SK-N-SH (cell line): ENCODE measurements around the gene PNPLA2. TPM values are rescaled to one million over a fixed set of nuclear protein-coding genes. Genes with fewer than 3 reads are reported as not detected.

Experiments
- CTCF ChIA-PET: fragments of 300-600, 350-600 bp; formaldehyde crosslinking; extraction: SDS; loops from one replicate; lab custom pipeline; 2021; lab: Yijun Ruan, JAX
- POLR2A ChIA-PET: fragments of 350-600 bp; sonication (Branson Sonifier 250); formaldehyde crosslinking; extraction: SDS; loops from one replicate; lab custom pipeline; 2020; ENCODE audit warnings: antibody characterized with exemption, inconsistent platforms; lab: Yijun Ruan, JAX
- DNase-seq: peaks from one replicate; pipeline ENCODE4 v3.0.0; 2012
- H2AFZ ChIP-seq: fragments of 200-600 bp; sonication (generic); 2 replicates; pipeline ENCODE4 v1.8.1; 2016; ENCODE audit warnings: antibody characterized with exemption, mild to moderate bottlenecking, low read depth
- H3F3A ChIP-seq: fragments of 200-600 bp; sonication (generic); replicated peaks from 2 replicates; pipeline ENCODE3; 2016; ENCODE audit warnings: antibody characterized with exemption, mild to moderate bottlenecking; ENCODE audit not compliant: insufficient read depth
- H3K27ac ChIP-seq, 2 experiments: fragments of 200-500 bp in 1 of 2; fragments of 200-600 bp in 1 of 2; sonication (Bioruptor generic) in 1 of 2; sonication (generic), shearing (Covaris generic) in 1 of 2; 2 replicates each; pipeline versions ENCODE4 v1.5.1 to v1.6.1; 2014 to 2016; ENCODE audit warnings: low read depth in 2 of 2, inconsistent platforms in 1 of 2, low read length in 1 of 2, mild to moderate bottlenecking in 1 of 2, mixed read lengths in 1 of 2
- H3K27me3 ChIP-seq: fragments of 200-600 bp; sonication (generic), shearing (Covaris generic); 2 replicates; pipeline ENCODE4 v1.6.1; 2016; ENCODE audit warnings: mixed run types; ENCODE audit not compliant: insufficient read depth
- H3K36me3 ChIP-seq, 2 experiments: fragments of 200-500 bp in 1 of 2; fragments of 200-600 bp in 1 of 2; sonication (Bioruptor generic) in 1 of 2; sonication (generic) in 1 of 2; replicated peaks in 1 of 2; 2 replicates each; pipeline versions ENCODE3 to v1.5.1; 2014 to 2016; ENCODE audit warnings: low read length in 1 of 2, mild to moderate bottlenecking in 1 of 2; ENCODE audit not compliant: insufficient read depth in 2 of 2, control insufficient read depth in 1 of 2
- H3K4me1 ChIP-seq, 2 experiments: fragments of 200-500 bp in 1 of 2; fragments of 200-600 bp in 1 of 2; sonication (Bioruptor generic) in 1 of 2; sonication (generic), shearing (Covaris generic) in 1 of 2; 2 replicates each; pipeline versions ENCODE4 v1.5.1 to v1.6.1; 2014 to 2016; ENCODE audit warnings: low read depth in 1 of 2, low read length in 1 of 2, mixed run types in 1 of 2; ENCODE audit not compliant: insufficient read depth in 2 of 2, control insufficient read depth in 1 of 2
- H3K4me2 ChIP-seq: fragments of 200-600 bp; sonication (generic), shearing (Covaris generic); 2 replicates; pipeline ENCODE4 v1.6.1; 2017; ENCODE audit warnings: mixed run types
- H3K4me3 ChIP-seq, 2 experiments: fragments of 200-500 bp in 1 of 2; fragments of 200-600 bp in 1 of 2; sonication (Bioruptor generic) in 1 of 2; sonication (generic), shearing (Covaris generic) in 1 of 2; 2 replicates each; pipeline versions ENCODE4 v1.5.1 to v1.8.1; 2014 to 2016; ENCODE audit warnings: low read depth in 2 of 2, inconsistent platforms in 1 of 2, low read length in 1 of 2, mild to moderate bottlenecking in 1 of 2, mixed read lengths in 1 of 2, moderate library complexity in 1 of 2
- H3K79me2 ChIP-seq: fragments of 200-600 bp; sonication (generic); 2 replicates; pipeline ENCODE4 v1.8.1; 2017; ENCODE audit warnings: mild to moderate bottlenecking; ENCODE audit not compliant: insufficient read depth
- H3K9ac ChIP-seq: fragments of 200-600 bp; sonication (generic); 2 replicates; pipeline ENCODE4 v1.6.1; 2017; ENCODE audit warnings: mixed run types
- H3K9me2 ChIP-seq: fragments of 200-600 bp; sonication (generic); 2 replicates; pipeline ENCODE4 v1.6.1; 2017; ENCODE audit warnings: mixed run types
- H3K9me3 ChIP-seq: fragments of 200-600 bp; sonication (generic); 2 replicates; pipeline ENCODE4 v1.6.1; 2017; ENCODE audit warnings: mixed run types, mild to moderate bottlenecking, moderate library complexity
- H4K20me1 ChIP-seq: fragments of 200-600 bp; sonication (generic); 2 replicates; pipeline ENCODE4 v1.6.1; 2017; ENCODE audit warnings: mild to moderate bottlenecking, mixed run types; ENCODE audit not compliant: insufficient read depth
- ELF1 ChIP-seq: IDR thresholded peaks from 2 replicates; pipeline ENCODE4 v1.4.0; 2012
- FOXJ3 ChIP-seq: sonication (generic); formaldehyde crosslinking; IDR thresholded peaks from 2 replicates; pipeline ENCODE4 v1.5.1; 2020; ENCODE audit warnings: mild to moderate bottlenecking, missing genetic modification reagents
- FOXM1 ChIP-seq: IDR thresholded peaks from 2 replicates; pipeline ENCODE4 v1.4.0; 2012; ENCODE audit warnings: low read depth, mild to moderate bottlenecking
- GABPA ChIP-seq: IDR thresholded peaks from 2 replicates; pipeline ENCODE4 v1.4.0; 2012; ENCODE audit warnings: low read depth, mild to moderate bottlenecking
- JUND ChIP-seq: IDR thresholded peaks from 2 replicates; pipeline ENCODE4 v1.4.0; 2012
- MEF2A ChIP-seq: IDR thresholded peaks from 2 replicates; pipeline ENCODE4 v1.4.0; 2012; ENCODE audit warnings: low read depth, borderline replicate concordance
- MXI1 ChIP-seq: IDR thresholded peaks from 2 replicates; pipeline ENCODE4 v1.6.1; 2012; ENCODE audit warnings: mild to moderate bottlenecking, low read depth, low read length, improper control_type of control experiment
- NFIC ChIP-seq: IDR thresholded peaks from 2 replicates; pipeline ENCODE4 v1.4.0; 2012; ENCODE audit warnings: borderline replicate concordance
- NRF1 ChIP-seq: IDR thresholded peaks from 2 replicates; pipeline ENCODE4 v1.6.1; 2012; ENCODE audit warnings: low read depth, mild to moderate bottlenecking, low read length
- RAD21 ChIP-seq: IDR thresholded peaks from 2 replicates; pipeline ENCODE4 v1.6.1; 2012; ENCODE audit warnings: mild to moderate bottlenecking, low read length
- RCOR1 ChIP-seq: fragments of 150-350 bp; IDR thresholded peaks from 2 replicates; pipeline ENCODE4 v1.6.1; 2017; ENCODE audit warnings: antibody characterized with exemption, low read length
- RXRA ChIP-seq: IDR thresholded peaks from 2 replicates; pipeline ENCODE4 v1.4.0; 2012; ENCODE audit warnings: low read depth, mild to moderate bottlenecking, borderline replicate concordance
- SIN3A ChIP-seq: IDR thresholded peaks from 2 replicates; pipeline ENCODE4 v1.6.1; 2012; ENCODE audit warnings: low read depth, mild to moderate bottlenecking, low read length, moderate library complexity, borderline replicate concordance
- SMC3 ChIP-seq: IDR thresholded peaks from 2 replicates; pipeline ENCODE4 v1.6.1; 2012; ENCODE audit warnings: low read depth, low read length, improper control_type of control experiment
- TCF12 ChIP-seq: IDR thresholded peaks from 2 replicates; pipeline ENCODE4 v1.4.0; 2012
- WGBS: methylation state at CpG from one replicate; pipeline ENCODE4 v1.1.6; 2017; ENCODE audit warnings: low lambda C conversion rate; 5-methylcytosine and 5-hydroxymethylcytosine counted together
- polyA plus RNA-seq, 3 experiments: library from polyadenylated mRNA; depleted of rRNA; stranded (reverse); fragments of >200 nt; gene quantifications; 2 replicates each; pipeline ENCODE4 v1.2.3, GENCODE V29; 2012
- TF ChIP-seq, protein P1 (sequence below): IDR thresholded peaks from 2 replicates; pipeline ENCODE4 v1.4.0; 2012; ENCODE audit warnings: low read depth, borderline replicate concordance
- TF ChIP-seq, protein P2 (sequence below): IDR thresholded peaks from 2 replicates; pipeline ENCODE4 v1.4.0; 2012; ENCODE audit warnings: low read depth
- TF ChIP-seq, protein P3 (sequence below): IDR thresholded peaks from 2 replicates; pipeline ENCODE4; 2012
- TF ChIP-seq, protein P4 (sequence below): fragments of 200-600 bp; sonication (generic); IDR thresholded peaks from 2 replicates; pipeline ENCODE4 v1.6.1; 2017; ENCODE audit warnings: antibody characterized with exemption, mild to moderate bottlenecking, moderate library complexity

PNPLA2 gene
- polyA plus RNA-seq, 1 of the 3 experiments (the other 2 are of a cell fraction): 60.3 TPM

DNA sequence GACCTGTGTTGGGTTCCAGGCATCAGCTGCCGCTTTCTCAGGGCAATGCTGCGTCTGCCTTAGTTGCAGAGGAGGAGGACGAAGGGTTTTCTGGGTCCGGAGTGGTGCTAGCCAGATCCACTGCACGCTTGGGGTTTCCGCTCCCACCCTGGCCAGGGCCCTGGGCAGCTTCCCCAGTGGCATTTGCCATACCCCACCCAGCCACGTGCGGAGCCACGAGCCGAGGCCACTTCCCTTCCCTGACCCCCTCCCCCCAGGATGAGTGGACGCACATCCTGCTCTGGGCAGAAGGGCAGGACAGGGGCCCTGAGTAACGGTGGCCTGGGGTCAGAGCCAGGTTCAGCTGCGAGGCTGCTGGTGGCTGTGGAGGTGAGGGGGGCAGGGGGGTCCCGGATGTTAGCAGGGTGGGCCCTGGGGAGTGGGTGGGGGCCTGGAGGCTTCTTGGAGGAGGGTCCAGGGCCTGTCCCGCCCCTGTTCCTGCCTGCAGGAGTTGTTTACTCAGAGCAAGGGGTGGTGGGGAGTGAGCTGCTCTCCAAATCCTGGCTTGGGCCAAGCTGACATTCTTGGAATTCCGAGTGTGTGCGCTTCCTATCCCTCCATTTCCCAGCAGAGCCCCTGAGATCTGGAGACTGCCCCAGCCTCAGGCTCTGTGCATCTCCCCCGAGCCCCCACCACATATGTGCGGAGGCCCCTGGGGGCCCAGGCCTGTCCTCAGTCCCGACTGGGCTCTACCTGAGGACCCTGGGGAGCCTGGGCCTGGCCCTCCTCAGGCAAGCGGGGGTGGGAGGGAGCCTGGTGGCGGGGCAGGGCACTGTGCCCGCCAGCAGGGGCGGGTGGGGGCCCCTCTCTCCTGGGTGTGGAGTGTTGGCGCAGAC, 25.3 kb downstream of the PNPLA2 start (continued):
- TF ChIP-seq MEF2A (no peak), RXRA (peak; percentile 84), GABPA (peak; percentile 65), TCF12 (peak; percentile 62), FOXM1 (no peak), SMC3 (no peak), SIN3A (peak; percentile 48; the same call in 1 of the 2 replicates), NRF1 (no peak), MXI1 (no peak), JUND (peak; percentile 33; the same call in 1 of the 2 replicates), RCOR1 (no peak), RAD21 (no peak)
- TF ChIP-seq, protein P1, sequence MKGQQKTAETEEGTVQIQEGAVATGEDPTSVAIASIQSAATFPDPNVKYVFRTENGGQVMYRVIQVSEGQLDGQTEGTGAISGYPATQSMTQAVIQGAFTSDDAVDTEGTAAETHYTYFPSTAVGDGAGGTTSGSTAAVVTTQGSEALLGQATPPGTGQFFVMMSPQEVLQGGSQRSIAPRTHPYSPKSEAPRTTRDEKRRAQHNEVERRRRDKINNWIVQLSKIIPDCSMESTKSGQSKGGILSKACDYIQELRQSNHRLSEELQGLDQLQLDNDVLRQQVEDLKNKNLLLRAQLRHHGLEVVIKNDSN: peak; percentile 57
- TF ChIP-seq, protein P2, sequence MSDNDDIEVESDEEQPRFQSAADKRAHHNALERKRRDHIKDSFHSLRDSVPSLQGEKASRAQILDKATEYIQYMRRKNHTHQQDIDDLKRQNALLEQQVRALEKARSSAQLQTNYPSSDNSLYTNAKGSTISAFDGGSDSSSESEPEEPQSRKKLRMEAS: peak; percentile 99

DNA sequence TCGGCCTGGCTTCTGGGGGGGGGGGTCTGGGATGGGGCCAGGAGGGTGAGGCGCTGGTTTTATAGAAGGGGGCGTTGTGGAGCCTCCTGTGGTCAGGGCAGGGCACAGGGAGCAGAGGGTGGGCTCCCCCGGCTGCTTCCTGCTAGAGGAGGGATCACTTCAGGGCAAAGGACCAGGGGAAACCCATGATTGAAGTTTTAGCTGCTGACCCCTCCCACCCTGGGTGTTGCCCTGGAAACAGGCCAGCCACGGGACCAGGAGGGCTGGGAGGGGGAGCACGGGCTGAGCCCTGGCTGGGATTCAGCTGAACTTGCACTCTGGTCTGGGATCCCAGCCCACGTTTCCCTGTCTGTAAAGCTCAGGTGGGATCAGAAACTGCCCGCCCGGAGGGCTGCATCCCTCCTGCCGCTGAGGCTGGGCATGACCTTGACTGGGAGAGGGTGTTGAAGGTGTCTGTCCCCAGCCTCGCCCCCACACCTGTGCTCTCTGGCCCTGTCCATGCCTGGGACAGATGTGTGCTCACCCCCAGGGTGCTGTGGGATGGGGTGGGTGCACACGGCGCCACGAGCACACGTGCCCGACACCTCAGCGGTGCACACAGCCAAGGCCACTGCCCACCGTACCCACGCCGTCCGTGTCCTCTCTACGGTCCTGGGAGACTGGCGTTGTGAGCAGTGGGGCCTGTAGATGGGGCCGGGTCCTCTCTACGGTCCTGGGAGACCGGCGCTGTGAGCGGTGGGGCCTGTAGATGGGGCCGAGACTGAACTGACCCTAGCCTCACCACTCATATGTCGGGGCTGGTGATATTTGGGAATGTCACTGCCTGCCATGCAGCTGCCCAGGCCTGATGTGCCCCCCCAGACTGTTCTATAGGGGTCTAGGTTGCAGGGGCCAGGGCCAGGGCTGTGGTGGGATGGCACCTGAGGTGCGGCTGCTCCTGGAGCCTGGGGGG, 26.3 kb downstream of the PNPLA2 start:
- Histone ChIP-seq H3K27me3 (no peaks in the 10 kb centered on the region), H3K9me3 (no peaks in the 10 kb centered on the region), H2AFZ (no peak overlapping the region), H3K9me2 (no peaks in the 10 kb centered on the region), H4K20me1 (peaks cover 38% of the 10 kb centered on the region), H3K4me3 (peak overlapping the region; percentile 95 to 100; a peak in 3 of 4 replicates), H3K4me2 (peak overlapping the region; percentile 100)
- CTCF ChIA-PET: interaction anchor here (1.3 to 7.5 kb wide), 6 partner anchors 9 to 206 kb away, joined by 3 to 70 read pairs (median 3); no protein-coding TSS in a partner anchor
- peak; percentile 82 for DNase-seq
- WGBS: 51% methylated on average over 9 of the region's 31 CpGs
- TF ChIP-seq NFIC (peak; percentile 81; the same call in 1 of the 2 replicates), ELF1 (no peak), MXI1 (peak; percentile 36; the same call in 1 of the 2 replicates), FOXJ3 (no peak), SMC3 (no peak)
- TF ChIP-seq, protein P2: no peak; the same call in 1 of the 2 replicates
- TF ChIP-seq, protein P3, sequence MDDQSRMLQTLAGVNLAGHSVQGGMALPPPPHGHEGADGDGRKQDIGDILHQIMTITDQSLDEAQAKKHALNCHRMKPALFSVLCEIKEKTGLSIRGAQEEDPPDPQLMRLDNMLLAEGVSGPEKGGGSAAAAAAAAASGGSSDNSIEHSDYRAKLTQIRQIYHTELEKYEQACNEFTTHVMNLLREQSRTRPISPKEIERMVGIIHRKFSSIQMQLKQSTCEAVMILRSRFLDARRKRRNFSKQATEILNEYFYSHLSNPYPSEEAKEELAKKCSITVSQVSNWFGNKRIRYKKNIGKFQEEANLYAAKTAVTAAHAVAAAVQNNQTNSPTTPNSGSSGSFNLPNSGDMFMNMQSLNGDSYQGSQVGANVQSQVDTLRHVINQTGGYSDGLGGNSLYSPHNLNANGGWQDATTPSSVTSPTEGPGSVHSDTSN: peak; percentile 55
- TF ChIP-seq, protein P4, sequence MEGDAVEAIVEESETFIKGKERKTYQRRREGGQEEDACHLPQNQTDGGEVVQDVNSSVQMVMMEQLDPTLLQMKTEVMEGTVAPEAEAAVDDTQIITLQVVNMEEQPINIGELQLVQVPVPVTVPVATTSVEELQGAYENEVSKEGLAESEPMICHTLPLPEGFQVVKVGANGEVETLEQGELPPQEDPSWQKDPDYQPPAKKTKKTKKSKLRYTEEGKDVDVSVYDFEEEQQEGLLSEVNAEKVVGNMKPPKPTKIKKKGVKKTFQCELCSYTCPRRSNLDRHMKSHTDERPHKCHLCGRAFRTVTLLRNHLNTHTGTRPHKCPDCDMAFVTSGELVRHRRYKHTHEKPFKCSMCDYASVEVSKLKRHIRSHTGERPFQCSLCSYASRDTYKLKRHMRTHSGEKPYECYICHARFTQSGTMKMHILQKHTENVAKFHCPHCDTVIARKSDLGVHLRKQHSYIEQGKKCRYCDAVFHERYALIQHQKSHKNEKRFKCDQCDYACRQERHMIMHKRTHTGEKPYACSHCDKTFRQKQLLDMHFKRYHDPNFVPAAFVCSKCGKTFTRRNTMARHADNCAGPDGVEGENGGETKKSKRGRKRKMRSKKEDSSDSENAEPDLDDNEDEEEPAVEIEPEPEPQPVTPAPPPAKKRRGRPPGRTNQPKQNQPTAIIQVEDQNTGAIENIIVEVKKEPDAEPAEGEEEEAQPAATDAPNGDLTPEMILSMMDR: no peak
- TF ChIP-seq, protein P1: peak; percentile 48; the same call in 1 of the 2 replicates
- TF ChIP-seq, all 33 proteins: peak for 4
- POLR2A ChIA-PET: no interaction called here
- peaks cover 7 to 14% of the 10 kb centered on the region in 2 experiments for H3K36me3 ChIP-seq
- H3K9ac ChIP-seq: peak overlapping the region; percentile 97
- peaks cover 32 to 45% of the 10 kb centered on the region in 2 experiments; a peak in 3 of 4 replicates for H3K4me1 ChIP-seq
- peaks cover 75% of the 10 kb centered on the region for H3K79me2 ChIP-seq
- peak overlapping the region; percentile 91 to 93 for H3K27ac ChIP-seq
- H3F3A ChIP-seq: peaks cover 34% of the 10 kb centered on the region
